Stimulated activated CD8-positive, alpha-beta memory T cell treated with anti-CD3 and anti-CD28 coated beads, Interleukin-15, amount 100 ng/mL, for 24 hours (primary cell): ENCODE measurements around the gene CLVS2.

Experiments
- DNase-seq: peaks from one replicate; pipeline ENCODE4 v3.0.0-alpha.2; 2020; ENCODE audit warnings: low read depth

Gene CLVS2

GRCh38 chr6:122995921-122996793 is at the start of gene CLVS2:
TSS of gene CLVS2 (plus strand) at chr6:122996235. CDS start at chr6:122997778, 1,543 bp downstream.
- no peak for DNase-seq

DNA sequence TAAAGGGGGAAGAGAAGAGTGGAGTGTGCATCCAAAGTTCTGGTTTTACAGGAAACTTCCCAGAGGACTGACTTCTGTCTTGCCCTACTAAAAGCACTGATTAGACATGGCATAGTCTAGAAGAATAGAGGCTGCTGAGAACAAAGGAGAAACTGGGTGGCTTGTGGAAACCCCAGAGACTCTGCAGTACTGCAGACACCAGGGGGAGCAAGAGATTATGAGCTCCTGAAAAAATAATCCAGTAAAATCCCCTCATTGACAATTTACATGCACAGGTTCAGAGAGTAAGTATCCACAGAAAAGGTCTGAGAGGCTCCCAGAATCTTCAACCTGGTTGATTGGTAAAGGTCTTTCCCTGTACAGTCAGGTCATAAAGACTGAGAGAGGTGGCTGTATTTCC is 48.7 kb upstream of the CLVS2 start:
- DNase-seq, result no peak

DNA sequence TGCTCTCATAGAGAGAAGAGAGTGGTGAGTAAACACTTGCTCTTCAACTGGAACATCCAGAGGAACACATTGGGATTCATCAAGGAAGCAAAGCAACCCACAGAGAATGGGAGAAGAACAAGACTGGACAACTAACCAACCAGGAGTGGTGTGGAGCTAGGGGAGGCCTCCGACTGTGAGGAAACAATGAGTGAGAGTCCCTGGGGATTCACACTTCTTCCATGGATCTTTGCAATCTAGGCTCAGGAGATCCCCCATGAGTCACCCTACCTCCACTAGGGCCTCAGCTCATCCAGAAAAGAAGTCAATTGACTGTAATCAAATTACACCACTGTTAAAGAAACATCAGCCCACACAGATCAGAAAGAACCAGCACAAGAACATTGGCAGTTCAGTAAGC is 42.3 kb upstream of the CLVS2 start:
- DNase-seq, result no peak

- DNase-seq, result no peak
These were observed 39.7 kb upstream of the CLVS2 start for GRCh38 chr6:122956376-122956775.

- DNase-seq, result no peak
These were observed 33.9 kb upstream of the CLVS2 start for GRCh38 chr6:122962000-122962624.

DNA sequence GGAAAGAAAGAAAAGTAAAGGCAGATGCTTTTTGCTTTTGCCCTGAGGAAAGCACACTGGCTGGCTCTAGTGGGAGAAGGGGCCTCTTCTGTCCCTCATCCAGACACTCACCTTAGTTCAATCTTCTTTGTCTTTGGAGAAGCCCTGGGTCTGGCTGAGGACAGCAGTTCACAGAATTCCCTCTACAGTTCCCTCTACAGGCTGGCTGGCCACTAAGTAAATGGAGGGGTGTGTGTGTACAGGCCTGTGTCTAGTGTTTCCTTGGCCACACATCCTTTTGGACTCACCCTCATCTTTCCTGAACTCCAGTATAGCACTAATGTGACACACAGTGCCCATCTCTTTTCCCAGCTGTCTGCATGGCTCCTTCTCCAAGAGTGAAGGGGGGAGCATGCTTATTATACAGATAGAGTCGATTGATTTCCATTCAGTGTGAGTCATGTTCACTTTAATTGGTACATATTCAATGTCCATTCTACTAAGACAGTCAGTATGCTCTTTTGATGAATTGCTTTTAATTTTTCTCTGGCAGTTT is 26.0 kb upstream of the CLVS2 start:
- no peak for DNase-seq

- no peak for DNase-seq
These were observed 18.9 kb upstream of the CLVS2 start for GRCh38 chr6:122977180-122977579.

DNA sequence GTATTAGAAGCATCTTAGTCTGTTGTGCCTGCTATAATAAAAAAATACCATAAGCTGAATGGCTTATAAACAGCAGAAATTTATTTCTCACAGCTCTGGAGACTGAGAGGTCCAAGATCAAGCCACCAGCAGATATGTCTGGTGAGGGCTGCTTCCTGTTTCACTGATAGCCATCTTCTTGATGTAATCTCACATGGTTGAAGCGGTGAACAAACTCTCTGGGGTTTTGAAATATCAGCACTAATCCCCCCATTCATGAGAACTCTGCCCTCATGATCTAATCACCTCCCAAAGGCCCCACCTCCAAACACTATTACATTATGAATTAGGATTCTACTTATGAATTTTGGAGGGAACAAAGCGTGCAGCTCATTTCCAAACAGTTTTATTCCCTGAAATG is 11.6 kb upstream of the CLVS2 start:
- no peak for DNase-seq

DNA sequence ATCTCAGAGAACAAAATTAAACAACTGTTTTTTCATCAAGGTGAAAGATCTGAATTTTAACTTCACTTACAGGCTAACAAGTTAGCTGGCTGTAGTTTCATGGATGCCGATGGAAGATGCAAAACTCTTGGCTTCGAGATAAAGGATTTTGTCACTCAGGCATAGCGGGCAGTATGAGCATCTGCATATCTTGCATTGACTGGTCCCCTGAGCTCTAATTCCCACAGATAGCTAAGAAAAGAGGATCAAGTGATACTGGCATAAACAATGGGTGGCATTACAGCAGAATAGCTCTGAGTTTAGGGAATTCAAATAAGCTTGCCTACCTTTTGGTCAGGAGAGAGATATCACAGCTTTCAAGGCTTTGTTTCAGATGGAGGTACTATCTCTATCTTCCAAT is 1.8 kb upstream of the CLVS2 start:
- no peak for DNase-seq

- no peak for DNase-seq
These were observed 915 bp downstream of the CLVS2 start for GRCh38 chr6:122996794-122997505.

DNA sequence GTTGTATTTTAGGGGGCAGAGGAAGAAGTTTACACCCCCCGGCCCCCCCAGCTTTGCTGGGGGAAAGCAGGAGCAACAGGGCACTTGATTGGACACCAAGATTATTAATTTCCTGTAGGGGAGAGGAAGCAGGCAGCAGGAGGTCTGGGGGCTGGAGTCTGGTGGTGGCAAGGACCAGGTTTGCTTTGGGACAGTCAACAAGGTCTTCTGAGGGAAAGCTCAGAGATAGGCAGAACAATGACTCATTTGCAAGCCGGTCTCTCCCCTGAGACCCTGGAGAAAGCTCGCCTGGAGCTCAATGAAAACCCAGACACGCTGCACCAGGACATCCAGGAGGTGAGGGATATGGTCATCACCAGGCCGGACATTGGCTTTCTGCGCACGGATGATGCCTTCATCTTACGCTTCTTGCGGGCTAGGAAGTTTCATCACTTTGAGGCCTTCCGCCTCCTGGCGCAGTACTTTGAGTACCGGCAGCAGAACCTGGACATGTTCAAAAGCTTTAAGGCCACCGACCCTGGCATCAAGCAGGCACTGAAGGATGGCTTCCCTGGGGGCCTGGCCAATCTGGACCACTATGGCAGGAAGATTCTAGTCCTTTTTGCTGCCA is 1.6 kb downstream of the CLVS2 start:
- DNase-seq, result no peak

- DNase-seq, result no peak
These were observed 2.5 kb downstream of the CLVS2 start for GRCh38 chr6:122998403-122998975.

- no peak for DNase-seq
These were observed 4.3 kb downstream of the CLVS2 start for GRCh38 chr6:123000244-123000770.

DNA sequence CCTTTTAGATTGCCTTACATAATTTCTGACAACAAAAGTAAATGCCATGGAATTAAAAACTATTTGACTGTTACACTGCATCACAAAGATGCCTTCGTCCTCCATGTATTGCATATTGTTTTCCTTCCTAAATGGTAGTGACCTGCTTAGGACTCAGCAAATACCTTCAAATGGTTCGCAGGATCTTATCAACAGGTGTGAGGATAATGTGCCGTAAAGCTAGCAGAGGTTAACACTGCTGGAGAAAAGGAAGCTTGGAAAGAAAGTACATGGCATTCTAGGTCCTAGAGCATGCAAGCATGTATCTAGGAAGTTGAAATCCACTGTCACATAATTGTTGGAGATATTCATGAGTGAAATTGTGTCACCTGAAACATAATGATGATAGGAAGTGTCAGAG is 5.5 kb downstream of the CLVS2 start:
- no peak for DNase-seq

- no peak for DNase-seq
These were observed 11.8 kb downstream of the CLVS2 start for GRCh38 chr6:123007885-123008284.

- no peak for DNase-seq
These were observed 13.0 kb downstream of the CLVS2 start for GRCh38 chr6:123009059-123009458.

- no peak for DNase-seq
These were observed 18.8 kb downstream of the CLVS2 start for GRCh38 chr6:123014835-123015234.

- no peak for DNase-seq
These were observed 20.5 kb downstream of the CLVS2 start for GRCh38 chr6:123016431-123017103.

- DNase-seq, result no peak
These were observed 21.2 kb downstream of the CLVS2 start for GRCh38 chr6:123017104-123017682.

- DNase-seq, result no peak
These were observed 26.9 kb downstream of the CLVS2 start for GRCh38 chr6:123022975-123023374.

DNA sequence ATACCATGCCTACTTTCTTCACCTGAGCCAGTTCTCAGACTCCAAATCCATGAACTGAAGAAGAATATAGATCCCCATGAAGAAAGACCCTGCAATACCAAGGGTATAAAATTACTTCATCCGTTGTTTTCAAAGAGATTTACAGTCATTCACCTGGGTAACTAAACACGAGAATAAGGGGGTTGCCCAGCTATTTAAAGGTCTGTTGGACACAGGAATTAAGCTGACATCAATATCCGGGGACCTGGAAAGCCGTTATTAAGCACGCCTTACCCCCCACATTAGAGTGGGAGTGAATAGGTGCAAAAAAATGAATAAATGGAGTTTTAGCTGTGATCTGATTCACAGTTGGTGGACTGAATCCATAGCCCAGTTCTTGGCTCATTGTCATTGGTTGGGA is 28.9 kb downstream of the CLVS2 start:
- no peak for DNase-seq
